Activated T-cell treated with anti-CD3 and anti-CD28 coated beads for 48 hours (primary cell): Measurements from ENCODE around the gene GPATCH1.
A peak's percentile ranks its signal among the peaks of the same experiment; 100 is the strongest.
"Not testable (repeated sequence)": the region's sequence is repeated elsewhere in the genome, so short reads cannot be mapped to it uniquely, and the experiment has no call there.

Source experiments
- DNase-seq: peaks from one replicate; pipeline ENCODE4 v3.0.0-alpha.2; 2020; ENCODE audit warnings: low read depth

The GPATCH1 gene

GRCh38 chr19:33111587-33111986 is 30.6 kb downstream of the GPATCH1 start:
- no peak for DNase-seq

DNA sequence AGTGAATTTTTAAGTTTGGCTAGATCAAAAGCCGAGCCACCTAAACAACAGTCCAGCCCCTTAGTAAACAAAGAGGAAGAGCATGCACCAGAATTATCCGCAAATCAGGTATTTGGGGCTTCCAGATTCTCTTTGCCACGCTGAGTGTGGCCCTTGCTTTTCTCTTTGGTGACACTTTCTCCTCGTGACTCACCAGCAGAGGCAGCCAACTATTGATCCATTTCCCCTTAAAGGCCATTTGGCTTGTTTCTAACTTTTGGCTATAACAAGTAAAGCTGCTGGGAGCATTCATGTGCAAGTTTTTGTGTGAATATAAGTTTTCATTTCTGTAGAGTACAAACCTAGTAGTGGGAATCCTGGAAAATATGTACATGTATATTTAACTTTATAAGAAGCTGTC is 33.3 kb downstream of the GPATCH1 start:
- no peak for DNase-seq

DNA sequence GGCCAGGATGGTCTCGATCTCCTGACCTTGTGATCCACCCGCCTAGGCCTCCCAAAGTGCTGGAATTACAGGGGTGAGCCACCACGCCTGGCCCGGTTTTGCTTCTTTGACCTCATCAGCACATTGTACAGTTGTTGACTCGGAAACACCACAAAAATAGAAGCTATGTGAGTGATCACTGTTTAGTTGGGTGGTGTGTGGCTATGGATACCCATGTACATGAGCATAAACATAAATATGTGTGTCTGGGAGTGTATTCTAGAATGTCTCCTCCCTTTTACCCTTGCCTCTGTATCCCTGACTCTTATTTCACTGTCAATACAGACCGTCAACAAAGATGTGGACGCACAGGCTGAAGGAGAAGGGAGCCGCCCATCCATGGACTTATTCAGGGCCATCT is 36.5 kb downstream of the GPATCH1 start:
- no peak for DNase-seq

- no peak for DNase-seq
Observed at GRCh38 chr19:33118643-33119042, 37.7 kb downstream of the GPATCH1 start.

- no peak for DNase-seq
Observed at GRCh38 chr19:33124207-33125098, 43.5 kb downstream of the GPATCH1 start.

- peak; percentile 31 for DNase-seq
Observed at GRCh38 chr19:33125929-33126388, 45.0 kb downstream of the GPATCH1 start.

GRCh38 chr19:33126712-33127111 is 45.7 kb downstream of the GPATCH1 start:
- not testable (repeated sequence) for DNase-seq

- DNase-seq, result no peak
Observed at GRCh38 chr19:33129901-33130300, 48.9 kb downstream of the GPATCH1 start.

DNA sequence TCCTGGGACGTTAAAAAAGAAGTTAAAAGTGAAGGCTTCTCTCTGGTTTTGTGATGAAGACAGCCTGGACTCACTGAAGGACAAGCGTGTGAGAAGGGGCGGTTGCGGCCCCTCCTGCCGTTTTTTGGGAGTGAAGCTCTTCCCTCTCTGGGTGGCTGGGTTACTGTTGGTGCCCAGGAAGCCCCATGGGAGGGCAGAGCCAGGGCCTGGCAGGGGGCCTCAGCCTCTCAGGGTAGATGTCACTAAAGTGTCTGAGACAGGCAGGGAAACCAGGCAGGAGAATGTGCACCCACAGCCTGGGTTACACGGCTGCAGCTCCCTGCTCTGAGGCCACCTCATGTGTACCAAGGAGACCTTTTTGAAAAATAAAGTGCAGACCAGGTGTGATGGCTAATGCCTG is 49.5 kb downstream of the GPATCH1 start:
- DNase-seq, result no peak

- DNase-seq, result no peak
Observed at GRCh38 chr19:33132021-33132420, 51.0 kb downstream of the GPATCH1 start, which contains the start of gene WDR88. TSS of gene WDR88 (plus strand) at chr19:33132114. CDS start at chr19:33132170, 56 bp downstream.

DNA sequence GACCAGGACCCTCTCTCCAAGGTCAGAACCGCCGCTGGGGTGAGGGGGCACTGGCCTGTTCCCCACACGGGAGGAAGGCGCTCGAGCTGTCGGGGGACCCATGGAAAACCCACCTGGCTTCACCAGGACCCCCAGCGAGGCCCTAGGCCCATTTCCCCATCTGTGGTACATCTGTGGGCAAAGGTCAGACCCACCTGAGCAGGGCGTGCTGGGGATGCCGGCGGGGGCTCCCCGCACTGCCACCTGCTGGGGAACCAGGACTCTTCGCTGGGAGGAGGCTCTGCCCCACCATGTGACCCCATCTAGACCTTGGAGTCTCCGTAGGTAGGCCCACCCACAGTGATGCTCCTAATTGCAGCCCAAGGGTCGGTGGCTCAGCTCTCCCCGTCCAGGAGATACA is 51.4 kb downstream of the GPATCH1 start:
- no peak for DNase-seq

GRCh38 chr19:33133438-33134031 is 52.6 kb downstream of the GPATCH1 start:
- DNase-seq, result no peak

- DNase-seq, result peak; percentile 60
Observed at GRCh38 chr19:33134571-33135041, 53.6 kb downstream of the GPATCH1 start.

- no peak for DNase-seq
Observed at GRCh38 chr19:33139165-33139564, 58.2 kb downstream of the GPATCH1 start.

DNA sequence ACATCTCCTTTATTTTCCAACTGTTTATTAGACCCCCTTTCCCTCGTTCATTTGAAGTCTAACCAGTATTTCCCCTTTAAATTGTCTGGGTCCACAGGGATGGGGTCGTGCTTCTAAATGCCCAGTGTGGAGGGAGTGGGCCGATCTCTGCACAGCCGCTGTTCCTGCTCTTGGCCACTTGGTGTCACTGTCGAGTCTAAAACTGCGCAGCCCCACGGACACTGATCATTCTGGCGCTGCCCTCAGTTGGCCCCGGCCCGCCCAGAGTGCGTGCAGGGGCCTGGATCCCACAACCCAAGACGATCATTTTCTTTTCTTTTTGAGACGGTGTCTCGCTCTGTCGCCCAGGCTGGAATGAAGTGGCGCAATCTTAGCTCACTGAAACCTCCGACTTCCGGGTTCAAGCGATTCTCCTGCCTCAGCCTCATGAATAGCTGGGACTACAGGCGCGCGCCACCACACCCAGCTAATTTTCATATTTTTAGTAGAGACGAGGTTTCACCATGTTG is 63.0 kb downstream of the GPATCH1 start:
- DNase-seq, result peak; percentile 50

DNA sequence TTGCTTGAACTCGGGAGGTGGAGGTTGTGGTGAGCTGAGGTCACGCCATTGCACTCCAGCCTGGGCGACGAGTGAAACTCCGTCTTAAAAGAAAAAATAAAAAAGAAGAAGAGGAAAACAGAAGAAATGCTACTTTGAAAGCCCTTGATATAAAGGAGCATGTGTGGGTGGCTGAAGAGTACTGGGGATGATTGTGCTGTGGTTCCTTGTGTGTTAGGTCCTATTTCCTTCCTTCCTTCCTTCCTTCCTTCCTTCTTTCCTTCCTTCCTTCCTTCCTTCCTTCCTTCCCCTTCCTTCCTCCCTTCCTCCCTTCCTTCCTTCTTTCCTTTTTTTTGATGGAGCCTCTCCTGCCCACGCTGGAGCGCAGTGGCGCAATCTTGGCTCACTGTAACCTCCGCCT is 65.2 kb downstream of the GPATCH1 start:
- DNase-seq, result no peak

- no peak for DNase-seq
Observed at GRCh38 chr19:33147538-33147937, 66.6 kb downstream of the GPATCH1 start.

- no peak for DNase-seq
Observed at GRCh38 chr19:33150852-33151518, 70.0 kb downstream of the GPATCH1 start.

DNA sequence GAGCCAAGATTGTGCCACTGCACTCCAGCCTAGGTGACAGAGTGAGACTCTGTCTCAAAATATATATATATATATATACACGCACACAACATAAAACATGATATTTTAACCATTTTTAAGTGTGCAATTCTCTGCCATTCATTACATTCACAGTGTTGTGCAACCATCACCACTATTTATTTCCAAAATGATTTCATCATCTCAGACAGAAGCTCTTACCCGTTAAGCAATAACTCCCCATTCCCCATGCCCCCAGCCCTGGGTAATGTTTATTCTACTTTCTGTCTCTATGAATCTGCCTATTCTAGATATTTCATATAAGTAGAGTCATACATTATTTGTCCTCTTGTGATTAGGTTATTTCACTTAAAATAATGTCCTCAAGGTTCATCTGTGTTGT is 71.2 kb downstream of the GPATCH1 start:
- no peak for DNase-seq

- not testable (repeated sequence) for DNase-seq
Observed at GRCh38 chr19:33152625-33153024, 71.6 kb downstream of the GPATCH1 start.

GRCh38 chr19:33154313-33154712 is 73.3 kb downstream of the GPATCH1 start:
- DNase-seq, result not testable (repeated sequence)

GRCh38 chr19:33156334-33156733 is 75.4 kb downstream of the GPATCH1 start:
- no peak for DNase-seq
